IPS-11a (cell line): ENCODE data around the gene DAZAP2.
A peak's percentile ranks its signal among the peaks of the same experiment; 100 is the strongest.
"Not testable (repeated sequence)": the region's sequence is repeated elsewhere in the genome, so short reads cannot be mapped to it uniquely, and the experiment has no call there.

ENCODE experiments used
- H3K4me3 ChIP-seq: one replicate; pipeline ENCODE4 v1.5.1; 2013; ENCODE audit warnings: low read depth, low read length, control low read depth

Gene DAZAP2

GRCh38 chr12:51217133-51217967 lies 21.3 kb upstream of the DAZAP2 start:
- peak overlapping the region; percentile 61 for H3K4me3 ChIP-seq

GRCh38 chr12:51217968-51218606 lies 20.5 kb upstream of the DAZAP2 start, which contains the start of gene POU6F1:
Gene POU6F1, minus strand, starts transcription at chr12:51218062. Its CDS starts 11,226 bp downstream, at chr12:51206836.
- peak within 1 kb of the TSS; percentile 61 for H3K4me3 ChIP-seq

- H3K4me3 ChIP-seq = peak overlapping the region; percentile 50
Measured at GRCh38 chr12:51218607-51219161, 19.9 kb upstream of the DAZAP2 start.

GRCh38 chr12:51219322-51219721 lies 19.3 kb upstream of the DAZAP2 start:
- H3K4me3 ChIP-seq = no peak overlapping the region

- not testable (repeated sequence) for H3K4me3 ChIP-seq
Measured at GRCh38 chr12:51219857-51220256, 18.8 kb upstream of the DAZAP2 start.

GRCh38 chr12:51222461-51222860 lies 16.2 kb upstream of the DAZAP2 start:
- H3K4me3 ChIP-seq = no peak overlapping the region

- H3K4me3 ChIP-seq = no peak overlapping the region
Measured at GRCh38 chr12:51224625-51225024, 14.0 kb upstream of the DAZAP2 start.

- H3K4me3 ChIP-seq = no peak overlapping the region
Measured at GRCh38 chr12:51225234-51225633, 13.4 kb upstream of the DAZAP2 start.

GRCh38 chr12:51225771-51226170 lies 12.9 kb upstream of the DAZAP2 start:
- H3K4me3 ChIP-seq = no peak overlapping the region

GRCh38 chr12:51227112-51227511 lies 11.5 kb upstream of the DAZAP2 start:
- not testable (repeated sequence) for H3K4me3 ChIP-seq

GRCh38 chr12:51227962-51228361 lies 10.7 kb upstream of the DAZAP2 start:
- no peak overlapping the region for H3K4me3 ChIP-seq

- no peak overlapping the region for H3K4me3 ChIP-seq
Measured at GRCh38 chr12:51229116-51229809, 9.4 kb upstream of the DAZAP2 start.

- H3K4me3 ChIP-seq = no peak overlapping the region
Measured at GRCh38 chr12:51232642-51233041, 6.0 kb upstream of the DAZAP2 start.

- H3K4me3 ChIP-seq = no peak overlapping the region
Measured at GRCh38 chr12:51234530-51234929, 4.1 kb upstream of the DAZAP2 start.

GRCh38 chr12:51238037-51238509 lies 553 bp upstream of the DAZAP2 start:
- H3K4me3 ChIP-seq = peak overlapping the region; percentile 100

GRCh38 chr12:51240971-51241370 lies 2.3 kb downstream of the DAZAP2 start:
- H3K4me3 ChIP-seq = no peak overlapping the region

GRCh38 chr12:51242120-51242519 lies 3.5 kb downstream of the DAZAP2 start:
- H3K4me3 ChIP-seq = no peak overlapping the region

- H3K4me3 ChIP-seq = no peak overlapping the region
Measured at GRCh38 chr12:51242876-51243275, 4.2 kb downstream of the DAZAP2 start.

GRCh38 chr12:51244269-51244668 lies 5.6 kb downstream of the DAZAP2 start:
- H3K4me3 ChIP-seq = no peak overlapping the region

- no peak overlapping the region for H3K4me3 ChIP-seq
Measured at GRCh38 chr12:51245476-51246253, 7.0 kb downstream of the DAZAP2 start.
